ENCODE measurements around the gene KRT4. TPM values are rescaled to one million over a fixed set of nuclear protein-coding genes. Genes with fewer than 3 reads are reported as not detected.

KRT4 gene
- total RNA-seq, 1 donor from 2014 or later: 0.29 TPM

- TF ChIP-seq, protein P1, sequence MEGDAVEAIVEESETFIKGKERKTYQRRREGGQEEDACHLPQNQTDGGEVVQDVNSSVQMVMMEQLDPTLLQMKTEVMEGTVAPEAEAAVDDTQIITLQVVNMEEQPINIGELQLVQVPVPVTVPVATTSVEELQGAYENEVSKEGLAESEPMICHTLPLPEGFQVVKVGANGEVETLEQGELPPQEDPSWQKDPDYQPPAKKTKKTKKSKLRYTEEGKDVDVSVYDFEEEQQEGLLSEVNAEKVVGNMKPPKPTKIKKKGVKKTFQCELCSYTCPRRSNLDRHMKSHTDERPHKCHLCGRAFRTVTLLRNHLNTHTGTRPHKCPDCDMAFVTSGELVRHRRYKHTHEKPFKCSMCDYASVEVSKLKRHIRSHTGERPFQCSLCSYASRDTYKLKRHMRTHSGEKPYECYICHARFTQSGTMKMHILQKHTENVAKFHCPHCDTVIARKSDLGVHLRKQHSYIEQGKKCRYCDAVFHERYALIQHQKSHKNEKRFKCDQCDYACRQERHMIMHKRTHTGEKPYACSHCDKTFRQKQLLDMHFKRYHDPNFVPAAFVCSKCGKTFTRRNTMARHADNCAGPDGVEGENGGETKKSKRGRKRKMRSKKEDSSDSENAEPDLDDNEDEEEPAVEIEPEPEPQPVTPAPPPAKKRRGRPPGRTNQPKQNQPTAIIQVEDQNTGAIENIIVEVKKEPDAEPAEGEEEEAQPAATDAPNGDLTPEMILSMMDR (IDR thresholded peaks at IDR 0.05; ENCODE audit: unreplicated experiment): no peak
- peaks cover 8% of the 10 kb centered on the region for H3K4me1 Mint-ChIP-seq (ENCODE audit: low read depth)
- peaks cover 3% of the 10 kb centered on the region for H3K9me3 Mint-ChIP-seq (ENCODE audit: low read depth)
- H3K27me3 Mint-ChIP-seq: peaks cover 7% of the 10 kb centered on the region
- H3K36me3 Mint-ChIP-seq (ENCODE audit: insufficient read depth): no peaks in the 10 kb centered on the region
- no peak overlapping the region for H3K27ac Mint-ChIP-seq
- DNase-seq (ENCODE audit: low spot score, unreplicated experiment): no peak
- no peak overlapping the region for H3K4me3 Mint-ChIP-seq (ENCODE audit: low read depth)
These were observed 17.3 kb upstream of the KRT4 start for GRCh38 chr12:52831251-52831650.

DNA sequence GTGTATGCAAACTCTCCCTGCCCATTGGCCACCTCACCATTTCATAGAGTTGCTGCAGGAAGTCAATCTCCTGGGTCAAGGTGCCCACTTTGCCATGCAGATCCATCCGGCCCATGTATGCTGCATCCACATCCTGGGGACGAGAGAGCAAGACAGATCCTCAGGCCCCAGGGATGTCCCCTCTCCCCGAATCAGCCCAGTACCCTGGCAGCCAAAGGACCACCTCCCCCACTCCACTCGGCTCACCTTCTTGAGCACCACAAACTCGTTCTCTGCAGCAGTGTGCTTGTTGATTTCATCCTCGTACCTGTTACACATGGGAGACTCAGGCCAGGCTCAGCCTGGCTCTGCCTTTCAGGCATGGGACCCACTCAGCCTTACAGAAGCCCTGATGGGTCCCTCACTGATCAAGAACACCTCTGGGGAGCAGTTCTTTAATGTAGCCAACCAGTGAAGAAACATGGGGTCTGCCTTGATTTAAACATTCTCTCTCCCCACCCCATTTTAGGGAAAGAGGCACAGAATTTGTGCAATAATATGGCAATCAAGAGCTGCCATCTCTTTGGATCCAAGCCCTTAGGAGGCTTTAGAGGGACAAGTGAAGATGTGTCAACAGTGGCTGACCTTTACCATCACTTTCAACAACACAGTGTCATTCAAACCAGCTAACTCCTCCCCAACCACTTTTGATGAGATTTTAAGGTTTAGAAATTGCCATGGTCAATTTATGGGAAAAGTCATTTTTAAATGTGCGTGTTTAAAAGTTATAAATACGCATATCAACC lies 16.3 kb upstream of the KRT4 start:
- DNase-seq (ENCODE audit: low spot score, unreplicated experiment): no peak
- H3K4me1 Mint-ChIP-seq (ENCODE audit: low read depth): peaks cover 8% of the 10 kb centered on the region
- no peaks in the 10 kb centered on the region for H3K36me3 Mint-ChIP-seq (ENCODE audit: insufficient read depth)
- H3K4me3 Mint-ChIP-seq (ENCODE audit: low read depth): no peak overlapping the region
- H3K27me3 Mint-ChIP-seq: peaks cover 6% of the 10 kb centered on the region
- peaks cover 3% of the 10 kb centered on the region for H3K9me3 Mint-ChIP-seq (ENCODE audit: low read depth)
- TF ChIP-seq, protein P1 (IDR thresholded peaks at IDR 0.05; ENCODE audit: unreplicated experiment): no peak
- H3K27ac Mint-ChIP-seq: no peak overlapping the region

GRCh38 chr12:52828591-52829021 lies 14.7 kb upstream of the KRT4 start:
- H3K4me1 Mint-ChIP-seq (ENCODE audit: low read depth): peaks cover 8% of the 10 kb centered on the region
- H3K27me3 Mint-ChIP-seq: peaks cover 8% of the 10 kb centered on the region
- no peak overlapping the region for H3K27ac Mint-ChIP-seq
- DNase-seq (ENCODE audit: low spot score, unreplicated experiment): no peak
- H3K4me3 Mint-ChIP-seq (ENCODE audit: low read depth): no peak overlapping the region
- H3K9me3 Mint-ChIP-seq (ENCODE audit: low read depth): peaks cover 3% of the 10 kb centered on the region
- TF ChIP-seq, protein P1 (IDR thresholded peaks at IDR 0.05; ENCODE audit: unreplicated experiment): no peak
- no peaks in the 10 kb centered on the region for H3K36me3 Mint-ChIP-seq (ENCODE audit: insufficient read depth)

GRCh38 chr12:52828156-52828555 lies 14.2 kb upstream of the KRT4 start:
- H3K27ac Mint-ChIP-seq: no peak overlapping the region
- TF ChIP-seq, protein P1 (IDR thresholded peaks at IDR 0.05; ENCODE audit: unreplicated experiment): no peak
- H3K36me3 Mint-ChIP-seq (ENCODE audit: insufficient read depth): no peaks in the 10 kb centered on the region
- H3K27me3 Mint-ChIP-seq: peaks cover 9% of the 10 kb centered on the region
- DNase-seq (ENCODE audit: low spot score, unreplicated experiment): no peak
- peaks cover 3% of the 10 kb centered on the region for H3K9me3 Mint-ChIP-seq (ENCODE audit: low read depth)
- H3K4me1 Mint-ChIP-seq (ENCODE audit: low read depth): peaks cover 8% of the 10 kb centered on the region
- no peak overlapping the region for H3K4me3 Mint-ChIP-seq (ENCODE audit: low read depth)

DNA sequence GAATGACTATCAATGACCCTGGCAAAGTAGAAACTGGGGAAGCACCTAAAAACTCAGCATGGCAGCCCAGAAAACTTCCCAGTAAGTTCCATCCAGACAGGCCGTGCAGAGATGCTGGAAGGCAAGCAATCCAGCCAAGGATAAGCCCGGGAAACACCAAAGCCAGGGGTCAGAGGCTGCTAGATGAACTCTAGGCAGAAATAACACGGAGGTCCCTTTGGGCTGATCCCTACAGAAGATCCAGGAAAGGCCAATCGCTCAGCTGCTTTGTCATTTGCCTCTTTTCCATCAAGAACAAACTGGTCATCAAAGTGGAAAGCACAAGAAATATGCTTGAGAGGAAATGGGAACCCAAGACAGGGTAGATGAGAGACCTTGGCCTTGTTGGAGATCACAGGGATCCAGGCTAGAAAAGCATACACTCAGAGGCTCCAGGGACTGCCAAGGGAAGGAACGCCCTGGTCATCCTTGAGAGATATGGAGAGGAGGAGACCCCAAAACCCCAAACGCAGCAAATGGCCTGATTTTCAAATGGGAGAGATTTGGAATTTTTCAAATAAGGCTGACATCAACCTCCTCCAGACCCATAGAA lies 13.7 kb upstream of the KRT4 start:
- Mint-ChIP-seq H3K27ac (no peak overlapping the region), H3K4me1 (ENCODE audit: low read depth) (peaks cover 7% of the 10 kb centered on the region), H3K36me3 (ENCODE audit: insufficient read depth) (no peaks in the 10 kb centered on the region), H3K9me3 (ENCODE audit: low read depth) (peaks cover 3% of the 10 kb centered on the region), H3K27me3 (peaks cover 12% of the 10 kb centered on the region), H3K4me3 (ENCODE audit: low read depth) (no peak overlapping the region)
- DNase-seq (ENCODE audit: low spot score, unreplicated experiment): no peak
- TF ChIP-seq, protein P1 (IDR thresholded peaks at IDR 0.05; ENCODE audit: unreplicated experiment): no peak

Data from progenitor cell of endocrine pancreas (in vitro differentiated cells).